LNCaP clone FGC (cell line): Measurements from ENCODE around the gene ORC5.

Experiments
- DNase-seq: peaks from one replicate; pipeline ENCODE4 v3.0.0-alpha.2; 2011; ENCODE audit warnings: low read depth
- H3K4me3 ChIP-seq: 2 replicates; pipeline ENCODE4 v1.5.1; 2011; ENCODE audit warnings: mild to moderate bottlenecking, low read depth, low read length, control low read depth
- CTCF ChIP-seq: IDR thresholded peaks from 2 replicates; pipeline ENCODE4 v1.5.1; 2012; ENCODE audit warnings: mild to moderate bottlenecking; ENCODE audit not compliant: control insufficient read depth, insufficient read depth; ENCODE audit errors: extremely low read depth

ORC5 gene

GRCh38 chr7:104130726-104131125, 77.1 kb downstream of the ORC5 start:
- no peak overlapping the region for H3K4me3 ChIP-seq
- no peak for DNase-seq
- TF ChIP-seq CTCF = no peak

- no peak for TF ChIP-seq CTCF
- no peak overlapping the region for H3K4me3 ChIP-seq
- DNase-seq = no peak
These were observed 80.6 kb downstream of the ORC5 start for GRCh38 chr7:104127204-104127603.

GRCh38 chr7:104126411-104126841, 81.4 kb downstream of the ORC5 start:
- H3K4me3 ChIP-seq = no peak overlapping the region
- peak; percentile 67 for DNase-seq
- TF ChIP-seq CTCF = no peak

- no peak for DNase-seq
- no peak for TF ChIP-seq CTCF
- no peak overlapping the region for H3K4me3 ChIP-seq
These were observed 82.8 kb downstream of the ORC5 start for GRCh38 chr7:104124893-104125477.

- no peak for DNase-seq
- H3K4me3 ChIP-seq = no peak overlapping the region
- TF ChIP-seq CTCF = no peak
These were observed 83.3 kb downstream of the ORC5 start for GRCh38 chr7:104124469-104124868.

GRCh38 chr7:104123786-104124185, 84.0 kb downstream of the ORC5 start:
- TF ChIP-seq CTCF = no peak
- no peak overlapping the region for H3K4me3 ChIP-seq
- DNase-seq = no peak

GRCh38 chr7:104113788-104114187, 94.0 kb downstream of the ORC5 start:
- no peak for DNase-seq
- no peak overlapping the region for H3K4me3 ChIP-seq
- TF ChIP-seq CTCF = no peak
